Natural killer cell (primary cell): ENCODE results near the gene CNKSR2. TPM values are rescaled to one million over a fixed set of nuclear protein-coding genes. Genes with fewer than 3 reads are reported as not detected.

Experiments
- ATAC-seq, 3 donors: fragments of 150-1000 bp in 2 of 3; fragments of 200-7000 bp in 1 of 3; cut with Tn5 transposase; 1 replicate in 1 of 3; 2 replicates in 2 of 3; pipeline ENCODE4 v1.10.0; 2021; ENCODE audit warnings: mild to moderate bottlenecking in 2 of 3, moderate library complexity in 2 of 3
- DNase-seq, 2 donors: peaks; one replicate each; pipeline versions ENCODE4 v3.0.0 to v3.0.0-alpha.2; 2013 to 2021; ENCODE audit warnings: mixed read lengths in 1 of 2
- H3K27ac ChIP-seq: one replicate; pipeline ENCODE4 v1.5.1; 2013; ENCODE audit warnings: mild to moderate bottlenecking, low read length
- H3K27me3 ChIP-seq: one replicate; pipeline ENCODE4 v1.6.1; 2013; ENCODE audit warnings: low read length; ENCODE audit not compliant: control insufficient read depth, insufficient read depth
- H3K36me3 ChIP-seq: one replicate; pipeline ENCODE4 v1.6.1; 2013; ENCODE audit warnings: low read length; ENCODE audit not compliant: control insufficient read depth, insufficient read depth
- H3K4me1 ChIP-seq: one replicate; pipeline ENCODE4 v1.6.1; 2013; ENCODE audit warnings: low read length; ENCODE audit not compliant: control insufficient read depth, insufficient read depth
- H3K4me3 ChIP-seq: one replicate; pipeline ENCODE4 v1.5.1; 2013; ENCODE audit warnings: low read length
- H3K9me3 ChIP-seq: one replicate; pipeline ENCODE4 v1.6.1; 2013; ENCODE audit warnings: low read length; ENCODE audit not compliant: control insufficient read depth, insufficient read depth
- H3K27ac Mint-ChIP-seq, 2 donors: one replicate each; pipeline ENCODE4 v1.8.0; 2022; ENCODE audit warnings: mild to moderate bottlenecking in 2 of 2, mixed read lengths in 2 of 2, moderate library complexity in 1 of 2
- H3K27me3 Mint-ChIP-seq, 2 donors: one replicate each; pipeline ENCODE4 v1.8.0; 2022; ENCODE audit warnings: low read depth in 2 of 2, mixed read lengths in 2 of 2
- H3K36me3 Mint-ChIP-seq: one replicate; pipeline ENCODE4 v1.8.0; 2022; ENCODE audit warnings: mixed read lengths
- H3K4me1 Mint-ChIP-seq, 2 donors: one replicate each; pipeline ENCODE4 v1.8.0; 2022; ENCODE audit warnings: mixed read lengths in 2 of 2
- H3K4me3 Mint-ChIP-seq: one replicate; pipeline ENCODE4 v1.8.0; 2022; ENCODE audit warnings: mild to moderate bottlenecking, moderate library complexity, mixed read lengths
- H3K9me3 Mint-ChIP-seq, 2 donors: one replicate each; pipeline ENCODE4 v1.8.0; 2022; ENCODE audit warnings: mixed read lengths in 2 of 2
- WGBS: methylation state at CpG from one replicate; pipeline ENCODE4 v1.1.7; 2013; ENCODE audit warnings: missing lambda C conversion rate; ENCODE audit not compliant: insufficient coverage; 5-methylcytosine and 5-hydroxymethylcytosine counted together
- intact Hi-C: fragments of 100-400 bp; cut with micrococcal nuclease; formaldehyde crosslinking; loops from one replicate; pipeline ENCODE4 v1.14.2; 2022
- total RNA-seq, 4 donors: library from RNA; stranded (reverse); fragments of 120-200 nt in 1 of 4; gene quantifications; one replicate each; pipeline versions ENCODE4 v1.2.3 to v1.2.4, GENCODE V29; 2013 to 2022
- TF ChIP-seq, protein P1 (sequence below): fragments of 200-600 bp; IDR thresholded peaks from one replicate; pipeline ENCODE4 v1.8.0; 2022; ENCODE audit warnings: antibody characterized with exemption

CNKSR2 gene
- total RNA-seq, 3 donors from 2014 or later (not counting 1 experiment from before 2014, with no cell fraction given) = 1.8 to 2.2 (median 1.8) TPM

DNA sequence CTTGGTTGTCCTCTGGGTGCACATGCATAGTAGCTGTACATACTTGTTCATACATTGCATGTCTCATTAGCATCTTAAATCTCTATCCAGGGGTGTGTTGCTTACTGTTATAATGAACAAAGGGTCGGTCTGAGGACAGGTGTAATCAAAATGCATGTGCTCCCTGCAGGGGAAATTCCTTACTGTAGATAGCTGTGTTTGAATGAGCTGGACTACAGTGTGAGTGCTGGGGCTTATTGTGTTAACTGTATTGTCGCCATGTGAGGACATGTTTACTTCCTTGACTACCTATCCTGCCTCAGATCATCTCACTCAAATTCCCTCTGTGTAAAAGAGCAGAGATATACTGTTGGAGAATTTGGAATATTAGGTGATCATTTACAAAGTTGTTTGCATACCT, 185.2 kb downstream of the CNKSR2 start:
- TF ChIP-seq, protein P1, sequence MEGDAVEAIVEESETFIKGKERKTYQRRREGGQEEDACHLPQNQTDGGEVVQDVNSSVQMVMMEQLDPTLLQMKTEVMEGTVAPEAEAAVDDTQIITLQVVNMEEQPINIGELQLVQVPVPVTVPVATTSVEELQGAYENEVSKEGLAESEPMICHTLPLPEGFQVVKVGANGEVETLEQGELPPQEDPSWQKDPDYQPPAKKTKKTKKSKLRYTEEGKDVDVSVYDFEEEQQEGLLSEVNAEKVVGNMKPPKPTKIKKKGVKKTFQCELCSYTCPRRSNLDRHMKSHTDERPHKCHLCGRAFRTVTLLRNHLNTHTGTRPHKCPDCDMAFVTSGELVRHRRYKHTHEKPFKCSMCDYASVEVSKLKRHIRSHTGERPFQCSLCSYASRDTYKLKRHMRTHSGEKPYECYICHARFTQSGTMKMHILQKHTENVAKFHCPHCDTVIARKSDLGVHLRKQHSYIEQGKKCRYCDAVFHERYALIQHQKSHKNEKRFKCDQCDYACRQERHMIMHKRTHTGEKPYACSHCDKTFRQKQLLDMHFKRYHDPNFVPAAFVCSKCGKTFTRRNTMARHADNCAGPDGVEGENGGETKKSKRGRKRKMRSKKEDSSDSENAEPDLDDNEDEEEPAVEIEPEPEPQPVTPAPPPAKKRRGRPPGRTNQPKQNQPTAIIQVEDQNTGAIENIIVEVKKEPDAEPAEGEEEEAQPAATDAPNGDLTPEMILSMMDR = no peak
- Mint-ChIP-seq H3K9me3 (peaks cover 2 to 4% of the 10 kb centered on the region in 2 donors), H3K27ac (no peak overlapping the region), H3K36me3 (no peaks in the 10 kb centered on the region), H3K27me3 (no peaks in the 10 kb centered on the region), H3K4me1 (no peaks in the 10 kb centered on the region), H3K4me3 (no peak overlapping the region)
- intact Hi-C loops = no loop called here
- Histone ChIP-seq H3K27me3 (no peaks in the 10 kb centered on the region), H3K27ac (no peak overlapping the region), H3K9me3 (no peaks in the 10 kb centered on the region), H3K36me3 (no peaks in the 10 kb centered on the region), H3K4me1 (no peaks in the 10 kb centered on the region), H3K4me3 (no peak overlapping the region)
- ATAC-seq (no peak), DNase-seq (no peak)
- WGBS = 80% methylated on average over 1 of the region's 2 CpGs

DNA sequence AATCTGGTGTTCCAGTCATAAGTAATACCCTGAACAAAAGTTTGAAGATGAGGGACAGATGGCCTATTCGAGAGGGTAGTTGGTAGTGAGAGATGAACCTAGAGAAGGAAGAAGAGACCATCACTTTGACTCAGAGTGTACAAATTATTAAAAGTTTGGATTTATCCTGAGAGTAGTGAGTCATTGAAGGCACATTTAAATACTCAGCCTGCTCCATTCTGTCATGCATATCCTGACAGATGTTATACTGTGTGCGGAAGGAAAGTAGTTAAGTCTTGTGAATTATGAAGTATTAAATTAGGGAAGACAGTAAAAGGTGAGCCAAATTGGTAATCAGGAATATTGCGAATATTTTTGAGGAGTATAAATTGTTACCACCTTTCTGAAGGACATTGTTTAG, 190.8 kb downstream of the CNKSR2 start:
- WGBS = 95% methylated on average over 2 of the region's 3 CpGs
- H3K4me1 Mint-ChIP-seq = no peaks in the 10 kb centered on the region
- H3K27ac ChIP-seq = no peak overlapping the region
- H3K27me3 Mint-ChIP-seq = no peaks in the 10 kb centered on the region
- no peaks in the 10 kb centered on the region for H3K27me3 ChIP-seq
- intact Hi-C loops = no loop called here
- H3K4me1 ChIP-seq = no peaks in the 10 kb centered on the region
- no peak for ATAC-seq
- H3K9me3 ChIP-seq = no peaks in the 10 kb centered on the region
- no peak for DNase-seq
- no peak overlapping the region for H3K4me3 Mint-ChIP-seq
- H3K36me3 Mint-ChIP-seq = no peaks in the 10 kb centered on the region
- no peaks in the 10 kb centered on the region for H3K36me3 ChIP-seq
- no peak overlapping the region for H3K4me3 ChIP-seq
- TF ChIP-seq, protein P1 = no peak
- H3K27ac Mint-ChIP-seq = no peak overlapping the region
- H3K9me3 Mint-ChIP-seq = no peaks in the 10 kb centered on the region

DNA sequence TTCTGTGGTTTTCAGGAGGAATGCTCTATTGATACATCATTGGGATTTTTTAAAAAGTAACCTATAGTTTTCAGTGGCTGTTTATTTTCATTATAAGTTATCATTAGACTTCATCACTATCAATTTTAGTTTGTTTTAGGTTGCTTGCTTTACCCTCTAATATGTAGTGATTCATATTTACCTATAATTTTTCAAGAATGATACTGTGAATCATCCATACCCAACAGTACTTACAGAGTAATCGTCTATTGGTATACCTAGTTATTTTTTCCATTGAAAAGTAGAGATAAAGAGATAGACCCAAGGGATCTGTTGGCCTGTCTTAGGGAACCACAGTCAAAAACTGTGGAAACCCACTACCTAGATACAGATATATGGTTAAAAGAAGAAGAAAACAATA, 200.6 kb downstream of the CNKSR2 start:
- Mint-ChIP-seq H3K36me3 (no peaks in the 10 kb centered on the region), H3K9me3 (peaks cover 3 to 8% of the 10 kb centered on the region in 2 donors), H3K27ac (no peak overlapping the region), H3K27me3 (no peaks in the 10 kb centered on the region), H3K4me3 (no peak overlapping the region), H3K4me1 (no peaks in the 10 kb centered on the region)
- Histone ChIP-seq H3K27ac (no peak overlapping the region), H3K4me1 (no peaks in the 10 kb centered on the region), H3K27me3 (no peaks in the 10 kb centered on the region), H3K4me3 (no peak overlapping the region), H3K36me3 (no peaks in the 10 kb centered on the region), H3K9me3 (peaks cover 4% of the 10 kb centered on the region)
- TF ChIP-seq, protein P1 = no peak
- WGBS = no CpG with 5 or more reads among the region's 1 CpG
- no peak for ATAC-seq
- intact Hi-C loops = no loop called here
- no peak for DNase-seq

DNA sequence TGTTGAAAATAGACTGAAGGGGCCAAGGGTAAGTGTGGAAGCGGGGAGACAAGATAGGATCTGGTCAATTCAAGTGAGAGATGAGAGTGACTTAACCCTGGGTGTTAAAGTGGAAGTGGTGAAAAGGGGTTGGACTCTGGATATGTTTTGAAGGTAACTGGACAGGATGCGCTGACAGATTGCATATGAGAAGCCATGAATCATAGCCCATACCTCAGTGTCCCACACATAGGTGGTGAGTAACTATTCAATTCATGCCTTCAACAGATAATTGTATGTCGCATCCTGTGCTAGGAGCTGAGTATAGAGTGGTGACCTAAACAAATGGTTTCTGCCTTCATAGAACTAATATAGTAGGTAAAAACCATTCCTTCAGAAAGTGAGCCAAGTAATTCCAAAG, 207.3 kb downstream of the CNKSR2 start:
- DNase-seq (no peak), ATAC-seq (no peak)
- Mint-ChIP-seq H3K4me1 (no peaks in the 10 kb centered on the region), H3K36me3 (no peaks in the 10 kb centered on the region), H3K27ac (no peak overlapping the region), H3K4me3 (no peak overlapping the region), H3K27me3 (no peaks in the 10 kb centered on the region), H3K9me3 (peaks cover 2 to 3% of the 10 kb centered on the region in 2 donors)
- 87% methylated on average over 1 of the region's 3 CpGs for WGBS
- Histone ChIP-seq H3K36me3 (no peaks in the 10 kb centered on the region), H3K27ac (no peak overlapping the region), H3K9me3 (no peaks in the 10 kb centered on the region), H3K4me1 (no peaks in the 10 kb centered on the region), H3K4me3 (no peak overlapping the region), H3K27me3 (no peaks in the 10 kb centered on the region)
- TF ChIP-seq, protein P1 = no peak
- intact Hi-C loops = no loop called here
